Activated gamma-delta T cell (primary cell): Measurements from ENCODE around the gene TCOF1.
A peak's percentile ranks its signal among the peaks of the same experiment; 100 is the strongest.

Experiments
- DNase-seq: peaks from one replicate; lab custom pipeline; 2025; lab: John Stamatoyannopoulos, UW
- total RNA-seq, 2 donors: gene quantifications; one replicate each; lab custom pipeline; 2026; lab: John Stamatoyannopoulos, UW

Gene TCOF1, protein sequence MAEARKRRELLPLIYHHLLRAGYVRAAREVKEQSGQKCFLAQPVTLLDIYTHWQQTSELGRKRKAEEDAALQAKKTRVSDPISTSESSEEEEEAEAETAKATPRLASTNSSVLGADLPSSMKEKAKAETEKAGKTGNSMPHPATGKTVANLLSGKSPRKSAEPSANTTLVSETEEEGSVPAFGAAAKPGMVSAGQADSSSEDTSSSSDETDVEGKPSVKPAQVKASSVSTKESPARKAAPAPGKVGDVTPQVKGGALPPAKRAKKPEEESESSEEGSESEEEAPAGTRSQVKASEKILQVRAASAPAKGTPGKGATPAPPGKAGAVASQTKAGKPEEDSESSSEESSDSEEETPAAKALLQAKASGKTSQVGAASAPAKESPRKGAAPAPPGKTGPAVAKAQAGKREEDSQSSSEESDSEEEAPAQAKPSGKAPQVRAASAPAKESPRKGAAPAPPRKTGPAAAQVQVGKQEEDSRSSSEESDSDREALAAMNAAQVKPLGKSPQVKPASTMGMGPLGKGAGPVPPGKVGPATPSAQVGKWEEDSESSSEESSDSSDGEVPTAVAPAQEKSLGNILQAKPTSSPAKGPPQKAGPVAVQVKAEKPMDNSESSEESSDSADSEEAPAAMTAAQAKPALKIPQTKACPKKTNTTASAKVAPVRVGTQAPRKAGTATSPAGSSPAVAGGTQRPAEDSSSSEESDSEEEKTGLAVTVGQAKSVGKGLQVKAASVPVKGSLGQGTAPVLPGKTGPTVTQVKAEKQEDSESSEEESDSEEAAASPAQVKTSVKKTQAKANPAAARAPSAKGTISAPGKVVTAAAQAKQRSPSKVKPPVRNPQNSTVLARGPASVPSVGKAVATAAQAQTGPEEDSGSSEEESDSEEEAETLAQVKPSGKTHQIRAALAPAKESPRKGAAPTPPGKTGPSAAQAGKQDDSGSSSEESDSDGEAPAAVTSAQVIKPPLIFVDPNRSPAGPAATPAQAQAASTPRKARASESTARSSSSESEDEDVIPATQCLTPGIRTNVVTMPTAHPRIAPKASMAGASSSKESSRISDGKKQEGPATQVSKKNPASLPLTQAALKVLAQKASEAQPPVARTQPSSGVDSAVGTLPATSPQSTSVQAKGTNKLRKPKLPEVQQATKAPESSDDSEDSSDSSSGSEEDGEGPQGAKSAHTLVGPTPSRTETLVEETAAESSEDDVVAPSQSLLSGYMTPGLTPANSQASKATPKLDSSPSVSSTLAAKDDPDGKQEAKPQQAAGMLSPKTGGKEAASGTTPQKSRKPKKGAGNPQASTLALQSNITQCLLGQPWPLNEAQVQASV (N-terminal part only)
- total RNA-seq = 123 to 125 reads per million in 2 donors

- DNase-seq = peak; percentile 93
Observed at GRCh38 chr5:150357326-150358260, at the start of gene TCOF1. Gene TCOF1, plus strand, starts transcription at chr5:150357697. Its CDS starts 50 bp downstream, at chr5:150357747.

DNA sequence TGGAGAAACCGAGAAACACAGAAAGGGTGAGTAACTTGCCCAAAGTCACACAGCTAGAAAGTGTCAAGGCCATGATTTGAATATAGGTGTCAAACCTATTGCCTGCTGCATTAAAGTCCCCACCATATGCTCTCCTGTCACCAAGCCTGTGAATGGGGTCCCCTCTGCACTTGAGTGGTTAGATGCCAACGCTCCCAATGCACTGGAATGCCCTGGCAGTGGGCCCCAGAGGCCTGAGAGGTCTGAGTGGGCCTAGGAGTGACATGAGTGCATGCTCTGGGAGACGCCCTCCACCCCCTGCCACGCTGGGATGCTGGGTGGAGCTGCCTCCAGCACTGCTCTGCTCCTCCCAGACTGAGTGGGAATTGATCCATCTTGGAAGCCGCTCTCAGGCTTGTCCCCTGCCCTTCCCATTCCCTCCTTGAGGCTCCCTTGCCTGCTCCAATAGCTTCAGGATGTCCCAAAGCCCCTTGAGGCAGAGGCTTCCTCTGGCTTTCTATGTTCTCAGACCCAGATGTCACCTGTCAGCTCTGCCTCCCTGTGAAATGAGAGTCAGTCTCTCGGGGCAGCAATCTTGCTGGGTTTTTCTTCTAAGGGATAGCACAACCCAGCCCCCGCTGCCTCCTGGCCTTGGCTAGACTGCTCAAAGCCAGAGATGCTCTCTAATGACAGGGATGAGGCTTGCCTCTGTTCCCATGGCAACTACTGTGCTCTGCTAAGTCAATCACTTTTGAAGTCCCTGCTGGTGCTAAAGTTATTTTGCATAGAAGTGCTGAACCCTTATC lies 48.2 kb upstream of the TCOF1 start:
- DNase-seq = no peak

DNA sequence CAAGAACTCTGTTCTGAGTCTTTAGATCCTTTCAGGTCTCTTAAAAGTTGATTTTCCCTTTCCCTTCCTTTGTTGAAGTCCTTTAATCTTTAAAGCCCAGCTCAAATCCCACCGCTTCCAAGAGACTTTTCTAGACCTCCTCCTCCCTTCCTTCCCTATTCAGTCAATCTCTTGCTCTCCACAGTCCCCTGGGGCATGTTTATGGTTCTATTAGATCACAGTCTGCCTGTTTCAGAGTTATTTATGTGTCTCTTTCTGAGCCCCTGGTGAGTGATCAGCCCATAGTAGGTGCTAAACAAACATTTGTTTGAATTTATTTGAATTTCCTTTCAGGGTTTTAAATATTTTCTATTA lies 47.6 kb upstream of the TCOF1 start:
- DNase-seq = no peak

- DNase-seq = no peak
Observed at GRCh38 chr5:150310246-150310645, 47.3 kb upstream of the TCOF1 start.

DNA sequence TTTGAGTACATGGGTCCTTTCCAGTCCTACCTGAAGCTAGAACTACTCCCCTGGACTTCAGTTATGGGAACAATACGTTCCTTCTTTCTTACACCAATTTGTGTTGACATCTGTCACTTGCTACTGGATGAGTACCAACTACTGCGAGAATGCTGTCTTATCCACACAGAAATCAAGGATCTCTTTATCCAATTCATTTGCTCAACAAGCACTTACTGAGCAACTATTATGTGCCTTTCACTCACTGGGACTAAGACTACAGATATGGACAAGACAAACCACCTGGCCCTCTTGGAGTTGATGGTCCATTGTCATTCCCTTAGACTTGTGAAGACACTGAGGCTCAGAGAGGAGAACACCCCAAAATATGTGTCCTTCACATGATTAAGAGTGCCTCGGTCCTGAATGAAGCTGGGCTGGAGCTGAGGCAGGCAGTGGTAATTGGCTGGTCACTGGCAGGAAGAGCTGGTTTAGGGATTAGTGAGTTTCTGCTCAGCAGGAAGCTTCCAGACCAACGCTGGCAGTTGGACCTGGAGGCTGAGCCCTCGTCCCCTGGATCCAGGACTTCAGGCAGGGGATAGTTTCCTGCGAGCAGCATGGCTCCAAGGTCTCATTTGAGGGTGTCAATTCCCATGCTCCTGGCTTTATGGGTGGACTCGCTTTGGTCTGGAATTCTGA lies 46.3 kb upstream of the TCOF1 start:
- DNase-seq = no peak

GRCh38 chr5:150312518-150312917 lies 45.0 kb upstream of the TCOF1 start:
- no peak for DNase-seq

DNA sequence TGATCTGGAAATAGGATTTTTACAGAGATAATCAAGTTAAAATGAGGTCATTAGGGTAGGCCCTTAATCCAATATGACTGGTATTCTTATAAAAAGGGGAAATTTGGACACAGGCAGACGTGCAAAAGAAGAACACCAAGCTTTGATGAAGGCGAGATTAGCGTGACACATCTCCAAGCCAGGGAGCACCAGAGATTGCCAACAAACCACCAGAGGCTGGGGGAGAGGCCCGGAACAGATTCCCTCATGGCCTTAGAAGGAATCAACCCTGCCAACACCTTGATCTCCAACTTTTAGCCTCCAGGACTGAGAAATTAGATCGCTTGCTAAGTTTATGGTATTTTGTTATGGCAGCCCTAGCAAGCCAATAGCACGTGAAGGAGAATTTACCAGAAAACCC lies 44.0 kb upstream of the TCOF1 start:
- no peak for DNase-seq

GRCh38 chr5:150313921-150314716 lies 43.4 kb upstream of the TCOF1 start:
- DNase-seq = no peak

GRCh38 chr5:150315245-150315644 lies 42.3 kb upstream of the TCOF1 start:
- DNase-seq = no peak

- no peak for DNase-seq
Observed at GRCh38 chr5:150316320-150316719, 41.2 kb upstream of the TCOF1 start.

GRCh38 chr5:150317048-150318003 lies 40.2 kb upstream of the TCOF1 start:
- no peak for DNase-seq

- no peak for DNase-seq
Observed at GRCh38 chr5:150318613-150319483, 38.6 kb upstream of the TCOF1 start.

- DNase-seq = no peak
Observed at GRCh38 chr5:150319484-150319790, 38.1 kb upstream of the TCOF1 start.

DNA sequence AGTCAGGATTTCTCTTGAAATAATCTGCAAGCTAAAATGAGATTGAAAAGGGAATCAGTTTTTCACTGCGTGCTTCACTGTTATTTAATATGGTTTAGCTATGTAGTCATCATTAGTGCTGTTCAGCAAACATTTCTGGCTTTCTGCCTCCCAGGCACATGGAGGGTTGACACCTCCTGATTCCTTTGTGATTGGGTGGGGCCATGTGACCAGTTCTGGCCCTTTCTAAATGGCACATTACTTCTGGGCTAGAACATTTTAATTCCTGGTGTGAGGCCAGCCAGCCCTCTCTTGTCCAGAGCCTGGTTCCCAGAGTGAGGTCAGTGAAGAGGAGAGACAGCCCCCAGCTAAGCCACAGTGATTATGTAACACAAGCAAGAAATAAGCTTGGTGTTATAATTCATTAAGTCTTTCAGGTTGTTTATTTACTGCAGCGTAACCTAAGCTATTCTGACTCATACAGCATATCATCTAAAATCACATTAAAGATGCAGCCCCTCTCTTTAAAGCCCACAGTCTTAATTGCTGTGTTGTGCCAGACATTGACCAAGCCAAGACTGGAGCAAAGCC lies 37.4 kb upstream of the TCOF1 start:
- DNase-seq = no peak

DNA sequence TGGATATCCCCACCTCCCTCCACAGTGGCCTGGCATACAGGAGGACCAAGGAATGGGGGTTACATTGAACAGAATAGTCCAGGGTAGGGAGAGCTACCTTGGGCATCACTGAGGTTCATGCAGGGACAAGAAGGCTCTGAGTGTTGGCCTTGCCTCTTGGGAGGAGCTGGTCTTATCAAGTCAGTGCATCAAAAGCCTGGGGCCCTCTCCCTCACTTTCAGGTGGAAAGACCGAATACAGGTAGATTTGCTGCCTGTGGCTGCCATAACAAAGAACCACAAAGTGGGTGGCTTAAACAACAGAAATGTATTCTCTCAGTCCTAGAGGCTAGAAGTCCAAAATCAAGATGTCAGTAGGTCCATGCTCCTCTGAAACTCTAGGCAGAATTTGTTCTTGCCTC lies 36.3 kb upstream of the TCOF1 start:
- DNase-seq = no peak

DNA sequence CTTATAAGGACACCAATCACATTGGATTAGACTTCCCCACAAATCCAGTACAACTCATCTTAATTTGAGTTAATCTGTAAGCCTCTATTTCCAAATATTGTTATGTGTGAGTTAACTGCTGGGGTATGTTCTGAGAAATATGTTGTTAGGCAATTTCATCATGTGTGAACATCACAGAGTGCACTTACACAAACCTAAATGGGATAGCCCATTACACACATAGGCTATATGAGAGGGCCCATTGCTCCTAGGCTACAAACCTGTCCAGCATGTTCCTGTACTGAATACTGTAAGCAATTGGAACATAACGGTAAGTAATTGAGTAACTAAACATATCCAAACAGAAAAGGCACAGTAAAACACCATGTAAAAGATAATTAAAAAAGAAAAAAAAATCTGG lies 35.7 kb upstream of the TCOF1 start:
- no peak for DNase-seq
